CD4-positive, alpha-beta T cell treated with Interleukin-21 for 1 hour (primary cell): ENCODE results near the gene FSTL5.

ENCODE experiments used
- DNase-seq: peaks from one replicate; pipeline ENCODE4 v3.0.0-alpha.2; 2020

Gene FSTL5

GRCh38 chr4:162102713-162103112 lies 61.1 kb downstream of the FSTL5 start:
- DNase-seq: no peak

DNA sequence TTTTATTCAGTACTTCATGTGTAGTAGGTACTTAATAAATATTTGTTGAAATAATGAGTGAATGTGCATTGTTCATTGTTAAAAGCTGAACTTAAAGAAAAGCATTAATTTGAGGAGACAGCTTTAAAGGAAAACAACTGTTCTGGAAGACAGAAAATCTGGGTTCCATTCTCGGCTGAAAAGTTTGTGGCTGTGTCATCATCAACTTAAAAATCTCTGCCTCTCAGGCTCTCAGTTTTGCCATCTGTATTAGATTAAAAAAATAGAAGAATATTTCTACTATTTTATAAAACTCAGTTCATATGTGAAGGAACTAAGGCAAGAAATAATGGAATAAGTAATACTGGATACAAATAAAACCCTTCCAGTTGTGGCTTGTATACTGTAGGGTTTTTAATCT lies 62.5 kb downstream of the FSTL5 start:
- no peak for DNase-seq

- DNase-seq: no peak
Measured at GRCh38 chr4:162075726-162076125, 88.1 kb downstream of the FSTL5 start.

DNA sequence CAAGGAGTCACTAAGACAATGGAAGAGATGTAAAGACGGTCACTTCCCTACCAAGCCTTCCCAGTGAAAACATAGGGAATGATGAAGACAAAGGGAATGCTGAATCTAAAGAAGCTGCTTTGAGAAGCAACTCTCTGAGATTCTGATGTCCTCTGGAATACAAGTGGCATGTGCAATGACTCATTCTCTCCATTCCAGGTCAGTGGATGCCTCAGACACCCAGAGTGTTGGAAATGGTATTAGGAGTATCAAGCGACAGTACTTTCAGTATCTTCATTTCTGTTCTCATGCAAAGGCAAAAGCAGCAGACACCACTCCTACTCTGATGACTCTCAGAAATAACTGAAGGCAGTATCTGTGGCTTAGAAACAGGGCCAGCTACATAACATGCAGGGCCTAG lies 102.6 kb downstream of the FSTL5 start:
- DNase-seq: no peak

- no peak for DNase-seq
Measured at GRCh38 chr4:162059656-162060055, 104.1 kb downstream of the FSTL5 start.

GRCh38 chr4:162056990-162057389 lies 106.8 kb downstream of the FSTL5 start:
- DNase-seq: no peak

GRCh38 chr4:162046135-162046534 lies 117.7 kb downstream of the FSTL5 start:
- DNase-seq: no peak

GRCh38 chr4:162038112-162038511 lies 125.7 kb downstream of the FSTL5 start:
- no peak for DNase-seq

DNA sequence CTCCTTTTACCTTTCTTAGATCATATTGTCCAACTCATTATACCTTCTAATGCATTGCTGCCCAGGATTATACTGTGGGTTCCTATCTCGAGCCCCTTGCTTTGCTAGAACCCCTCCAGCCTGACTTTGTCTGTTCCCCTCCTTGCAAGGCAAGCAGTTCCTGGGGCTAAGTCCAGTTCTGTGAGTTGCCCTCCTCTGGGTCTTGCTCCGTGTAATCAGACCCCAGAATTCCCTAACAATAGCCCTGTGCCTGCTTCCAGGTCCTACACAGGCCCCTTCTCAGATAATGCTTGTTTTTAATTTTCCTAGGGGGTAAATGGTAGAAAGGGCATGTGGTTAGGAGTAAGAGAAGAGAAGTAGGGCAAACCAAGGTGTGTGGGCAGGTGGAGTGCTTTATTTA lies 145.9 kb downstream of the FSTL5 start:
- no peak for DNase-seq

- DNase-seq: no peak
Measured at GRCh38 chr4:162016991-162017390, 146.8 kb downstream of the FSTL5 start.

GRCh38 chr4:162016219-162016618 lies 147.6 kb downstream of the FSTL5 start:
- no peak for DNase-seq

- DNase-seq: no peak
Measured at GRCh38 chr4:162015090-162015489, 148.7 kb downstream of the FSTL5 start.

GRCh38 chr4:162011089-162011488 lies 152.7 kb downstream of the FSTL5 start:
- DNase-seq: no peak

- no peak for DNase-seq
Measured at GRCh38 chr4:162010362-162010761, 153.4 kb downstream of the FSTL5 start.

GRCh38 chr4:161992317-161992716 lies 171.5 kb downstream of the FSTL5 start:
- DNase-seq: no peak

- no peak for DNase-seq
Measured at GRCh38 chr4:161991811-161992210, 172.0 kb downstream of the FSTL5 start.

GRCh38 chr4:161990721-161991120 lies 173.1 kb downstream of the FSTL5 start:
- DNase-seq: no peak

DNA sequence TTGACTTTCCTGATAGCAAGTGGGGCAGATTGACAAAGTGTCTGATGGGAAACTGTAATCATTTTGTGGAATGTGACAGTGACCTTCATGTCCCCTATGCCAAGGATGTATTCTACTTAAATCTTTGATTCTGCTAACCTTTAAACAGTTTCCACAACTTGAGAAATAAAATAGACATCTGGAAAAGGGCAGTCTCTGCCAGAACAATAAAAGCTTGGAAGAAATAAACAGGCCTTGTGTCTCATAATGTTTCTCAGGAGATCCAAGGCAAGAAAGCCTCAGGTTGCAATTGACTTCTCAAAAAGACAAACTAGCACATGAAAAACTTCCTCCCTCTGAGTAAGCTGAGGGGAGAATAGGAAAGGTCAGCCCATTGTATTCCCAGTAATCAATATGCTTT lies 174.9 kb downstream of the FSTL5 start:
- DNase-seq: no peak

DNA sequence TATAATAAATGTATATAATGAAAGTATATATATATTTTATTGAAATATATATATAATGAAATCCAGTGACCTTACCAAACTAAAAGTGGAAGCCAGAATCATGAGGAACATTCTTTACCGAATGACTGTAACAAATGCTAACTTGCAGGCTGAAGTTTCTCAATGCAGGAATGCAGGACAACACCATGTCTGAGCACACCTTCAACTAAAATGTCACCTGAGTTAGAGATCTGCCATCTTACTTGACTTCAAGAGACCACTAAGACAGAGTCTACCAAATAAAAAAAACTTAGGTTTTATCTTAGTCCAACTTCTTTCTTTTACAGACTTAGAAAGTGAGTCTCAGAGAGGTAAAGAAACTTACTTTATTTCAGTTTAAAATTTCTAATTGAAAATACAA lies 176.2 kb downstream of the FSTL5 start:
- no peak for DNase-seq

DNA sequence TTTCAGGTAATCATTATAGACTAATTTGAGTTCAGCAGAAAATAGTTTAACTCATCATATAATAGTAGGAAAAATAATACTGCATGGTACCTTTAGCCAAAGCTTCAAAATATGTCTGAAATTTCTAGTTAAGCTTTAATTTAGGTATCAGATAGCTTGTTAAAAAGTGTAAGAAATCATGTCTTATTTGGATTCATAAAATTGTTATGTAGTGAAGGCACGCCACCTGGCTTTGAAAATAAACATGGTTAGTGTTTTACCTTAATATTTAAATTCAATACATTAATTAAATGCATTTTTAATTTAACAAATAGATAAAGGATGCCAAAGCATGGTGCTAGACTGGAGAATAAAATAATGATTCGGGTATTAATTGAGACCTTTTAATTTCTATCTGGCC lies 211.4 kb downstream of the FSTL5 start:
- no peak for DNase-seq

- DNase-seq: no peak
Measured at GRCh38 chr4:161949946-161950725, 213.7 kb downstream of the FSTL5 start.

GRCh38 chr4:161948026-161948770 lies 215.6 kb downstream of the FSTL5 start:
- no peak for DNase-seq

- DNase-seq: no peak
Measured at GRCh38 chr4:161937596-161937995, 226.2 kb downstream of the FSTL5 start.
